OCI-M1 (cell line): ENCODE measurements around the gene CDK18.

Source experiments
- DNase-seq: peaks from one replicate; lab custom pipeline; 2025; lab: John Stamatoyannopoulos, UW

Gene CDK18

DNA sequence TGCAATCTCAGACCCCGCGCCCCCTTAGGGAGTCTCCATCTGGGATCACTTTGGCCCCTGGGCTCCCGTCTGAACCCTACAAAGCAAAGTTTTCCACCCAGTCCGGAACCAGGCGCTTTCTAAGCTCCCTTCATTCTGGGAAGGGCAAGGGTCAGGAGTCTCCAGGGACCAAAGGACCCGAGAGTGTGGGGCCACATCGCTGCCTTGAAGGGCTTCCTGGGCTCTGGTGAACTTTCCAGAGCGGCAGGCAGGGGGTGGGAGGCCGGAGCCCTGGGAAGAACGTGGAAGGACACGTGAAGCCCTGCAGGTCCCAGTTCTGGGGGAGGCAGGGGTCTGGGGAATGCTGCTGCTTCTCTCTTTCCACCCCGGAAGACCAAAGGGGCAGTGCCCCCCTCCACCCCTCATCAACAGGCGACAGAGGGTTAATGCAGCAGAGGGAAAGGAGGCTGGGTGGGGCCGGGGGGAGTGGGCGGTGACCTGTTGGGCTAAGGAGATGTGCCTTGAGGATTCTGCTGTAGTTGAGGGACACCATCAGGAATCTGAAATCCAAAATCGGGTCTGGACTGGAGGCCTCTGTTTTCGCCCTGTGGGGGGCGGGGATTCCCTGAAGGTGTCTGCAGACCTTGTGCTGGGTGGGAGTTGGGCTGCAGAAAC lies 734 bp downstream of the CDK18 start:
- no peak for DNase-seq

DNA sequence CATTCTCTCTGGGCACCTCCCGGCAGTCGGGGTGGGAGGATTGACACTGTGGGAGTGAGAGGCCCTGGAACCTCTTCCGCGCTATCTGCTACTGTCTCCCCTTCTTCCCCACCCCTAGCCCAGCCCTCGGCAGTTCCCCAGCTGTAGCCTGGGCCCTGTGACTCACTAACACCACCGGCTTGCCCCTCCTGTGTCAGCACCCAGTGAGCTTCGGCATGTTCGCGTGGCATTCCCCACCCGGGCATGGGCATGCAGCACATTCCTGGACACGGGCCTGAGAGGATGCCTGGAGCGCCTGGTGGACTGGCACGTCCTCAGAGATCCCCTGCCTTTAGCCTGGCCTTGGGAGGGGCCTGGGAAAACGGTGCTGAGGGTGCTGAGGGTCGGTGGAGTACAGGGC lies 1.3 kb downstream of the CDK18 start:
- no peak for DNase-seq

DNA sequence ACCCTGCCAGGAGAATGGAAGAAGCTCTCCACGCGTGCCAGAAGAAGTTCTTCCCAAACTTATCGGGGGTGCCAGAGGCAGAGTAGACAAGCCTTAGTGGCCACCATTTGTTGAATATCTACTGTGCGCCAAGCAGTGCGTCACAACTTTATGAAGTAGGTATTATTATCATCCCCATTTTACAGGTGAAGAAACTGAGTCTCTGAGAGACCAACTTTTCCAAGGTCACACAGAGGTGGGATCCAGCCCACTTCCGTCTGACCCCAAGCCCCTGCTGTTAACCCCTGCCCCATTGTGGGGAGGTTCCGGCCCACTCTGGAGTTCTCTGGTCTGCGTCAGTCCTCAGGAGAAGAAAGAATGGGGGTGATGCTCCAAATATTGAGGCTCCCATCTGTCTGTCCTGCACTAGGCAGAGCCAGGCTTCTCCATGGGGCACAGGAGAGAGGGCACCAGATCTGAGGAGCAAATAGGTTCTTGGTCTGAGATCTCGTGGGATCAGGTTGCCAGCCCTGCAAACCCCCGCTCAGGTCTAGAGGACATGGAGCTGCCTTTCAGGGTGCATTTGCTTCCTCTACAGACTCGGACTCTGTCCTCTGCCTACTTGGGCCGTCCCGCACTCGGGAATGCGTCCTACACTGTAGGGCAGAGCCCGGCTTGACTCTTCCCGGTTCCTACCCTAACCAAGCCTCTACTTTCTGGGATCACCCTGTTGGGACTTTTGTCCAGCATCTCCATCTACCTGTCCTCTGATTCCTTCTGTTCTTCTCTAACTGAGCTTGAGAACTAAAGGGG lies 2.1 kb downstream of the CDK18 start:
- no peak for DNase-seq

DNA sequence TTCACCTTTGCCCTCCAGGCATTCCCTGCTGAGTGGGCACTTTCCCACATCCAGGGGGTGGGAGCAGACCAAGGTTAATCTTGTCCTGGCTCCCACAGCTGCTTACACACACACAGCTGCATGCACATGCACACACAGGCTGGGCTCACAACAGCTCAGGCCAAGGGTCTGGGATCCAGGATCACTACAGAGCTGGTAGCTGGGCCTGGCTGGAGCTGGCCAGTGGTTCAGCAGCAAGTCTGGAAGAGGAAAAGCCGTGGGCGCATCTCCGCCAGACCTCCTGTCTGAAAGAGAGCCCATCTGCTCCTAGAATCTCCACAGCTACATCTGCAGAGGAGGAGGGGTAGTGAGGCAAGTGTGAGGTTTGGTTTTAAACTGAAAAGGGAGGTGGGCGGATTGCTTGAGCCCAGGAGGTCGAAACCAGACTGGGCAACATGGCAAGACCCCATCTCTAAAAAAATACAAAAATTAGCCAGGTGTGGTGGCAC lies 3.8 kb downstream of the CDK18 start:
- DNase-seq, result no peak

DNA sequence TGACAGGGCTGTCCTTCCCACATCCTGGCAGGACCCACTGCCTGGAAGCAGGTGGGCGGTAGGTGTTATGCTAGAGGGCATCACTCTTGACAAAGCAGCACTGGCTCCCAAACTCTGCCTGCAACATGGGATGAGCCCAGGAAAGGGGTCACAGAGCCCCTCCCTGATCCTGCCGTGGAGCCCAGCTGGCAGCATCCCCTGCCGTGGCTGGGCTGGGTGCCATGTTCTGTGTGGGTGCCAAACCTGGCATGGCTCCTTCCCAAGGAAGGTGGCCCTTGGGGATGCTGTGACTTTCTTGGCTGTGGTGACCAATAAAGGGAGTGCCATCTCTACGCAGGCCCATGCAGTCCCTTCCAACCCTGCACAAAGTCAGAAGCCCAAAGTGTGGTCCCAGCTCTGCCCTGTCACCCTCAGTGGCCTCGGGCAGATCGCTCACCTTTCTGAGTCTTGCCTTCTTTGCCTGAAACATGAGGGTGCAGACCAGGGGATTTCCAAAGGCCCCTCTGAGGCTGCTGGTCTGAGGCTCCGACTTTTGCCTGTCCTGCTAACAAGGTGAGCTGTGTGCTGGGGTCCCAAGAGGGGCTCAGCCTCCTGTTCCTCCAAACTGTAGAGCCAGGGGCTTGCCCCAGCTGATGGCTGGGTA lies 6.0 kb downstream of the CDK18 start:
- no peak for DNase-seq

DNA sequence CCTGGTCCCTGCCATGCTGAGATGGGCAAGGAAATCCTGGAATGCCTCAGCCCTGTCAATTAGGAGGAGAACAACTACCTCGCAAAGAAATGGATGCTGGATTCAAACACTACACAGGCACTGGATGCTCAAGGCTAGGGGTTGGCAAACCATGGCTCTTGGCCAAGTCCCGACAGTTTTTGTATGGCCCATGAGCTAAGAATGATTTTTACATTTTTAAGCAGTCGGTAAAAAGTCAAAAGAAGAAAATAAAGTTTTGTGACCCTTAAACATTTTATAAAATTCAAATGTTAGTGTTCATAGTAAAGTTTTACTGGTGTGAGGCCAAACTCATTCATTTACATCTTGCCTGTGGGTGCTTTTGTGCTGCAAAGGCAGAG lies 6.5 kb downstream of the CDK18 start:
- no peak for DNase-seq

DNA sequence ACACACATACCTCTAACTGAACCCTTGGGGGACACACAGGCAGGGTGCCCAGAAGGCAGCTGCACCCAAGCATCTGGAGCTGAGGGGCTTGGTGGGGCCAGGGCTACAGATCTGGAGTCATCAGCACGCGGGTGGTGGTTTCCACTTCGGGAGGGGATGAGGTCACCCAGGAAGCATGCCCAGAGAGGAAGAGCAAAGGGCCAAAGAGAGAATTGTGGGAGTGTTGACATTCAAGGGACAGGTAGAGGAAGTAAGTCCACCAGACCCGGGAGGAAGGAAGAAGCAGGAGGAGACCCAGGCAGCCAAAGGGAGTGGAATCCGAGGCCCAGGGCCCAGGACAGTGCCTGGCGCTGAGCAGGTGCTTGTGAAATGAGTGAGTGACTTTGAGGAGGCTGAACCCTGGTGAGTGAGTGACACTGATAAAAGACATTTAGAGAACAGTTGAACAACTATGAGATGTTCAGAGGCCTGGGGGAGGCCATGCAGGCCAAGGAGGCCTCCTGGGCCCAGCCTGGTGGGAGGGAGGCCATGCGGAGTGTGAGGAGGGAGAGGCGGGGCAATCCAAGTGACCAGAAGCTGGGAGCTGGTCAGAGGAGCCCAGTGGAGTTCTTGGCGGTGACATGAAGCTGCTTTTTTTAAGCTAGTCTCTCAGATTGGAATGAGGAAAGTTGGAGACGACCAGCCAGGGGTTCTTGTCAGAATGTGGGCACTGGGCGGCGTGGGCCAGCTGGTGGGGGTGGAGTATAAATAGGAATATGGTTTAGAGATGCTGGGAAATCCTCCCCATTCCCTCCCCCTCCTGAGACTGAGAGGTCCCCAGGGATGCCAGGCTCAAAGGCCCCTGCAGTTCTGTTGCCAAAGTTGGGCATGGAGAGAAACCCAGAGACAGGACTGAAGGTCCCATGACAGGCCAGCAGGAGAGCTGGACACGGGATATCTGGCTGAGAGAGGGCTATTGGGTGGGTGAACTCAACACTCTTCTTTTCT lies 7.9 kb downstream of the CDK18 start:
- DNase-seq, result no peak

DNA sequence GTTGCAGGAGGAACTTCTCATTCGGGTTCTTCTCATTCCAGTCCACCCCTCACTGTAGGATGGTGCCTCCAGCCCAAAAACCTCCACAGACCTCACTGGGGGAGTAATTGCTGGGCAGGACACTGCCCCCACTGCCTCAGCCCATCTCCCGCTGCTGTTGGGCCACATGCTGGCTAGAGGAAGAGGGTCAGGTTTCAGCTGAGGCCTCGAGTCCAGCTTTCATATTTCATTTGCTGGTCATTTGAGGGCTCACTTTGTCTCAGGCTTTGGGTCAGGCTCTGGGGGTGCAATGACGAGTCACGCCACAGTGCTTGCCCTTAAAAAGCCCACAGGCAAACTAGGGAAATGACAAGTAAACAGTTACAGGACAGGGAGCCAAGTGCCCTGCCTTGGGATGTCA lies 9.3 kb downstream of the CDK18 start:
- no peak for DNase-seq

DNA sequence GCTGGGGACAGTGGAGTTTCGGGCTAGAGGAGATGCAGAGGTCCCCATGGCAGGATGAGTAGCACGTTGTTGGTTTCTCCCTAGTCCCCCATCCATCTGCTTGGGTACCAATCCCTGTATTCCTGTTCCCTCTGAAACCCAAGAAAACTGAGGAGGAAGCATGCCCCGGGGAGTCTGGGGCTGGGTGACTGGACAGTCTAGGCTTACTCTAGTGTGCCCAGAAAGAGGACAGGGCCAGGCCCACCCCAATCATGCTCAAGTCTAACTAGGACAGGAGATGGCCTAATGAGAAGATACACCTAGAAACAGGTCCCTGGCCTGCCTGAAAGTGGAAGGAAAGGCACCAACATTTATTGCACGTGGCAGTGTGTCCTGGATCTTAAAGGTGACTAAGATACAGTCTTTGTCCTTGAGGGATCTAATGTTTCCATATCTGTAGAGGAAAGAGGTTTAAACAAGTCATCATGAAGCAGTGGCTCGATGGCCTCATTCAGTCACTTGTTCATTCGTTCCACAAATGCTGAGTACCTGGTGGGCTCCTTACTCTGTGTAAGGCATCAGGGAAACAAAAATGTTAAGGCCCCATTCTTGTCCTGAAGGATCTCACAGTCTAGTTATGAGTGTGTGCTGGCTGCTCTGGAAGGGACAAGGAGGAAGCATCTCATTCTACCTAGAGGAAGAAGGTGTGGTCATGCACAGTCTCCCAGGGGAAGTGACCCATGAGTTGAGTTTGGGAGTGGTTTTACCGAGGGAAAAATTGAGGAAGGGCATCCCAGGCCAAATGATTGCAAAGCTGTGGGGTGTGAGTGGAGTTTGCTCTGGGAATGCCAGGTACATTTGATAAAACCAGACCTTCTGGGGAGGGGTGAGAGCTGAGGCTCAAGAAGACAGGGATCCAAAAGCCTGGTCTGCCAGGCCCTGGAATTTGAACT lies 10.0 kb downstream of the CDK18 start:
- no peak for DNase-seq

DNA sequence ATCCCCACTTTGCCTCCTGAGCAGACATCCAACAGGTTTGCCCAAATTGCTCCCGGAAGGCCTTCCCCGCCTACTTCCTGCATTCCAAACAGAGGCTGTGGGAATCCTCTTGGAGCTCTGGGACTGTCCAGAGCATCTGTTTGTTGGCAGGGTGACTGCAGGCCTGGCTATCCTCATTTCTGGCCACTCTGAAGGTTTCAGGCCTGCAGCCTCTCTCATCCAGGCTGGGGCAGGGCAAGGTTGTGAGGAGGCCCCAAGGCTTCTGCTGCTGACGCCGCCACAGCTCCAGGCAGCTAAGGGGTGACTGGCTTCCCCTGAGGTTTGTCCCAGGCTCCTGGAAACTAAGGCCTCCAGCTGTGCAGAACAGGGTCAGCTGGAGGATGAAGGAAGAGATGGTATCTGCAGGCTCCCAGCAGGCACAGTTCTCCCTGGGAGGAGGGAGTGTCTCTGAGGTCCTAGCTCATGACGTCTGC lies 11.3 kb downstream of the CDK18 start:
- DNase-seq, result no peak

DNA sequence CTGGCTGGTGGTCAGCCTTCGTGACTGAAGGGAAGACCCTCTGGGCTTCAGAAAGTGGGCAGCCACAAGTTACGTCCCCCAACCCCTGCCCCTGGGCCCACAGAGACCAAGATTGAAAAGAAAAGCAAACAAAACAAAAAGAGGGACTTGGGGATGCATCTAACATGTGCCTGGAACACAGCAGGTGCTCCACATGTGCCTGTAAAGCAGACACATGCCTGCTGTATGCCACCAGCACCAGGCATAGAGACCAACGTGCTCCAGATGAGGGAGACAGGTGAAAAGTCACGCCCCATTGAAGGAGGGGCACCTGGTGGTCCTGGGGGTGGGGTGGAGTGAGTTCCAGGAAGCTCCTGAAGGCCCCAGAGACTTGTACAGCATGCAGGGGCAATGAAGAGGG lies 11.9 kb downstream of the CDK18 start:
- no peak for DNase-seq

DNA sequence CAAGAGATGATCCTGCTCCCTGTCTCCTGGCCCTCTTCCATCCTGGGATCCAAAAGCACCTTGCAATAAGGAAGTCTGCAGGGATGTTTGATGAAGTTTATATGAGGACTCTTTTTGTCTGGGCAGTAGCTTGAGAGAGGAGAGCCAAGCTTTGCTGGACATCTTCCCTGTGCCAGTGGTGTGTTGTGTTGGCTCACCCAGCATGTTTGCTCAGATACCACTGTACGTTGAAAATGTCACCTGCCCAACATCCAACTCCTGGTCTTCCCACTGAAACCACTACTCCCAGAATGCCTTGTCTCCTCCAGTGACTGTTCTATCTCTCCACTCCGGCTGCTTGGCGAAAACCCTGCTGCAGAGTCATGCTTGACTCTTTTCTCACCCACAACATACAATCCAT lies 12.8 kb downstream of the CDK18 start:
- DNase-seq, result no peak

DNA sequence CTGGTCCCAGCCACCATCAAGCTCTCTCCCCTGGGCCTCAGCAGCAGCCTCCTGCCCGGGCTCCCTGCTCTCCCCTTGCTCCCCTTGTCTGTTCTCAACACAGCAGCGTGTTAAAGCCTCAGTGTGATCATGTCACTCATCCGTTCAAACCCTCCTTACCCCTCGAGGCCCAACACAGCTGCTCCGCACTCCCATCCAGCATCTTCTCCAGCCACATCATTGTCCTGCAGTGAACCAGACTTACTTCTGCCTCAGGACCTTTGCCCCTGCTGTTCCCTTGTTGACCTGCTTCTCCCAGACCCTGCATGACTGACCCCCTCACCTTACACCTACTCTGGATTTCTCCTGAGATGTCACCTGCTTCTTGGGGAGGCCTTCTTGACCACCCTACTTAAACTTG lies 13.3 kb downstream of the CDK18 start:
- DNase-seq, result no peak

DNA sequence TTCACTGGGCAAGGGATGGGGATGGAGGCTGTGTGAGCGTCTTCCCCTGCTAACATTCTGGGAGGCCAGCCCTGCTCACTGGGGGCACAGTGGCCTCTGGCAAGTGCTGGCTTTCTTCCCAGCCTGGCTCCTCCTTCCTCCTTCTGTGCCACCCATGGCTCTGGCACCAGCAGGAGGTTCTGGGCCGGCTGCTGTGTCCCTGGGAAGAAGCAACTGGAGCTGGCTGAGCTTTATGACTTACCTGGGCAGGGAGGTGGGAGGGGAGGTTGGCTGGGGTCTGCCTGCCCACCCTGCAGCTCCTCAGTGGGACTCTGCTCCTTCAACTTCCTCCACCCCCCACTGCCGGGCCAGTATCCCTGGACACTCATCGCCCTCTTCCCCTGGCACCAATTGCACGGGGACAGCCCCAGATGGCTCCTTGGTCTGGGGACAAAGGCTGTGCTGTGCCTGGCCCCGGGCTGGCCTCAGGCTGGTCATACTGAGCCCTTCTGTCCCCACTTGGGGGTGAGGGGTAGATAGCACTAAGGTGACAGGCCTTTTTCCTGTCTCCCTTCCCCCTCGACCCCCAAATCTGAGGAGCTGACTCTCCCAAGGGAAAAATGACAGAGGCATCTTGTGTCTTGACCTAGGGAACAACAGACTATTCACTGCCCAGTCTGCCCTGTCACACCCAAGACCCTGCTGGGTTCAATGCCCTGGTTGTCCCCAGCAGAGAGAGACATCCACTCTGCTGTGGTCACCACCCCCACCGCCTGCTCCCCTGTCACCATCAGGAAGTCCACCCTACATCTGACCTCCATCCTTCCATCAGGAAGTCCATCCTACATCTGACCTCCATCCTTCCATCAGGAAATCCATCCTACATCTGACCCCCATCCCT lies 14.4 kb downstream of the CDK18 start:
- DNase-seq, result no peak

DNA sequence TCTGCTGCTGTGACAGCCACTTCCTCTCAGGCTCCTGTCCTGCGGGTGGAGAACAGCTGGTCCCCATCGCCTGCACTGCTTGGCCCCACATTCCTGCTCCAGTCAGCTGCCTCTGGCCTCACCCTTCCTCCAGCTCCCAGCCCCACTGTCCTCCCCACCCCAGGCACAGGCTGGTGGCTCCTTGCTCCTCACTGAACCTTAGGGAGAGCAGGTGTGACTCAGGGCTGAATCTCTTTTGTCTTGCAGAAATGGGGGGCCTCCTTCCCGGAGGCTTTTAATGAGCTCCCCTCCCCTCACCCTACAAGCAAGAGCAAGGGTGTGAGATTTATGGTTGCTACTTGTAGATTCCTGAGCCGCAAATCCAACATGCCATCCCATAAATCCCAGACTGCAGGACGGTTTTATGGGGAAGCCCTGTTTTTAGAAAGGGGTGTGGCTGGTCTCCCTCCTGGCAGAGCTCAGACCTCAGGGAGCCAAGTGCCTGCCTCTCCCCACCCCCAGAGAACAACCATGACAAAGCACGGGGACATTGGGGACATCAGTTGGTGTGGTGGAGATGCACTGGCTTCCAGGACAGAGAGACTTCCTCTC lies 15.2 kb downstream of the CDK18 start:
- DNase-seq, result no peak

DNA sequence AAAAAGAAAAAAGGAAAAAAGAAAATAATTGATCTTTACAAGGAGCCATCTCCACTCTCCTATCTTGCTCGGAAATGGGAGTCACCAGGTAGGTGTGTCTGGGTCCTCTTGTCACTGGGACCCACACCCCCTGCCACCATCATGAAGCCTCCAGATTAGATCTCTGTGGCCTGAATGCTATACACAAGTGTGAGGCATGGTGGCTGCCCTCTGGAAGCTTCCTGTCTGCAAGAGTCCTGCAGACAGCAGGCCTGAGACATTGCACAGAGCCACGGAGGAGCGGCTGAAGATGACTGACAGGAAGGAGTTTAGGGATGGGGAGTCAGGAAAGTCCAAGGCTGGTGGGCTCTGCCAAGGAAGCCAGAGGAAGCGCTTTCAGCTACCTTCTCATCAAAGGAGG lies 16.2 kb downstream of the CDK18 start:
- DNase-seq, result no peak

DNA sequence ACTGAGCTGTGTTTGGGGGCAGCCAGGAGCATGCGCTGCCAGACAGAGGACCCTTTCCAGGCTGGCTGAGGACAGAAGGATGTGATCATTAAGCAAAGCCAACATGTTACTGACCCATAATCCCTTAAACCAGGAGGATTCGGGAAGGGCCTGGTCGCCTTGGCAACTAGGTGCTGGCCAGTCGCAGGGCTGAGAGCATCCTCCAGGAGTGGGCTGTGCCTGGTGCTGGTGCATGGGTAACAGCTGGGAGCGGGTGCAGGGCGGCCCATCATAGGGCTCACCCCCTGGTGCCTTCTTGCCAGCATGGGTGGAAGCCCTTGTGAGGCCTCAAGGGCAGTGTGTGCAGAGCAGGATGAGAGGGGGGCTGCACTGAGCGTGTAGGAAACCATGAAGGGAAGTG lies 17.2 kb downstream of the CDK18 start:
- no peak for DNase-seq

DNA sequence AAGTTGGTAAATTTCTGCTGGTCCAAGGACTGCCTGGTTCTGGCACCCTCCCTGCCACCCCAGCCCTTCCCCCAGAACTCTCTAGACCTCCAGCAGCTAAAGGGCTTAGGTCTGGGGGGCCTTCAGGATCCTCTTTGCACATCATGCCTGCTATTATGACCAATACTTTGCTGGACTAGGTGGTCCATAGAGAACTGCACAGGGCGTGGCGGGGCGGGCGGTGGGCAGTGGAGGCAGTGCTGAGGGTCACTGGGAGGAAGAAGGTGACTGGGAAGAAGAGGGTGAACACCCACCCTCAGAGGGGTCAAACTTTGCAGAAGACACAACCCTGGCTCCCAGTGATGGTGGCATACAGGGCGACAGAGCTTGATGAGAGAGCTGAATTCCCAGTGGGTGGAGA lies 18.2 kb downstream of the CDK18 start:
- DNase-seq, result no peak

DNA sequence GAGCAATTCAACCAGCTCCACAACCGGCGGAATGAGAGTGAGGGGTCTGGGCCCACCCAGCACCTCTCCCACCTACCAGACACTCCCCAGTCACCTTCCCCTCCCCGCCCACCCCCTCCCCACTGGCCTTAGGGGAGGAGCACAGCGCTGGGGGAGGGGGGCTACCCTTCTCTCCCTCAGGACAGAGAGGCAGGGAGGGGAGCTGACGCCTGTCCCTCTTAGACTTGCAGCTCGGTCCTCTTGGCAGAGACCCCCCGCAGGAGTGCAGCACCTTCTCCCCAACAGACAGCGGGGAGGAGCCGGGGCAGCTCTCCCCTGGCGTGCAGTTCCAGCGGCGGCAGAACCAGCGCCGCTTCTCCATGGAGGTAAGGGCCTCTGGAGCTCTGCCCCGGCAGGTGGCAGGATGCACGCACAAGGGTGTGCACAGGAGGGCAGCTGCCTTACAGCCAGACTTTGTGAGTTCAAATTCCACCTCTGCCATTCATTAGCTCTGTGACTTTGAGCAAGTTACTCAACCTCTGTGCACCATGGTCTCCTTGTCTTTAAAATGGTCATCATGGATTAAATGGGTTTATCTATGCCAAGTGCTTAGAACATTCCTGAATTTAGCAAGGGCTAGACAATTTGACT lies 18.9 kb downstream of the CDK18 start:
- no peak for DNase-seq
